ENCODE data around the gene ANAPC2.

DNA sequence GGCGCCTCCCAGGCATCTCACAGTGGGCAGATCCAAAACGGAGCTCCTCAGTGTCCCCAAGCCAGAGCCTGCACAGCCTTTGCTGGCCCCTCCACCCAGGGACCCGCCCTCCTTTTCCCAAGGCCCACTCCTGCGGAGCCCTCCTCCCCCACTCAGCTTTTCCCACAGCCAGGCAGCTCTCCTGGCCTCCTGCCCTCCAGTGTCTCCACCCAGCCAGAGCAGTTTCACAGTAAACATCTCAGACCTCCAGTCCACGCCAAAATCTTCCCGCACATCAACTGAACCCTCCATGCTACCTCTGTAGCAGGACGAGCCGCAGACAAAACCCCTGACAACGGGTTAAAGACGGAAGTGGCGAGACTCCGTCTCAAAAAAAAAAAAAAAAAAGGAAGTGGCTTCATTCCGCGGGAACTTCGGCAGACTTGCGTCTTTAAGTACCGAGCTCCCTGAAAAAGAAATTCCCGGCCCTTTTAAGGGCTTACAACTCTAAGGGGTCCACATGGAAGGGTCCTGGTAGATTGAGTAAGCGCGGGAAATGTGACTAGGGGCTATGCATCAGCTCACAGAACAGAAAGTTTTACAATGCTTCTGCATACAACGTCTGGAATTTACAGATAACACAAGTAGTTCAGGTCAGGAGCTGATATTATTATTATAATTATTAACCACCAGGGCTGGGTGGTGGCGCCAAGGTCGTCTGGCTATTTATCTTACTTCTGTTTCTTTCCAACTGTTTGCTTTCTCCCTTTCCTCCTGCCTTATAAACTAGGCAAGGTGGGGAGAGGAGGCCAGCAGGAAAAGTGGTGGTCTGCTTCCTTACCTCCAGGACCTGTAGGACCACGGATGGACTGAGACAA is 60.8 kb downstream of the ANAPC2 start:
- TF ChIP-seq, protein P1, sequence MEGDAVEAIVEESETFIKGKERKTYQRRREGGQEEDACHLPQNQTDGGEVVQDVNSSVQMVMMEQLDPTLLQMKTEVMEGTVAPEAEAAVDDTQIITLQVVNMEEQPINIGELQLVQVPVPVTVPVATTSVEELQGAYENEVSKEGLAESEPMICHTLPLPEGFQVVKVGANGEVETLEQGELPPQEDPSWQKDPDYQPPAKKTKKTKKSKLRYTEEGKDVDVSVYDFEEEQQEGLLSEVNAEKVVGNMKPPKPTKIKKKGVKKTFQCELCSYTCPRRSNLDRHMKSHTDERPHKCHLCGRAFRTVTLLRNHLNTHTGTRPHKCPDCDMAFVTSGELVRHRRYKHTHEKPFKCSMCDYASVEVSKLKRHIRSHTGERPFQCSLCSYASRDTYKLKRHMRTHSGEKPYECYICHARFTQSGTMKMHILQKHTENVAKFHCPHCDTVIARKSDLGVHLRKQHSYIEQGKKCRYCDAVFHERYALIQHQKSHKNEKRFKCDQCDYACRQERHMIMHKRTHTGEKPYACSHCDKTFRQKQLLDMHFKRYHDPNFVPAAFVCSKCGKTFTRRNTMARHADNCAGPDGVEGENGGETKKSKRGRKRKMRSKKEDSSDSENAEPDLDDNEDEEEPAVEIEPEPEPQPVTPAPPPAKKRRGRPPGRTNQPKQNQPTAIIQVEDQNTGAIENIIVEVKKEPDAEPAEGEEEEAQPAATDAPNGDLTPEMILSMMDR (IDR thresholded peaks at IDR 0.05; ENCODE audit: low read length) = no peak
- no peak for TF ChIP-seq EZH2phosphoT487 (IDR thresholded peaks at IDR 0.05; ENCODE audit: low read length)

Data from MM.1S (cell line).